HG03342 (cell line): Measurements from ENCODE around the gene SPIRE1.
"Not testable (repeated sequence)": the region's sequence is repeated elsewhere in the genome, so short reads cannot be mapped to it uniquely, and the experiment has no call there.

Experiments used
- ATAC-seq: cut with Tn5 transposase; IDR thresholded peaks from one replicate; pipeline ENCODE4 v1.9.1; 2021; ENCODE audit warnings: mild to moderate bottlenecking, moderate library complexity; ENCODE audit not compliant: unreplicated experiment

Gene SPIRE1

GRCh38 chr18:12423820-12424219 lies 234.1 kb downstream of the SPIRE1 start:
- ATAC-seq: no peak

- no peak for ATAC-seq
Measured at GRCh38 chr18:12423393-12423792, 234.5 kb downstream of the SPIRE1 start.

DNA sequence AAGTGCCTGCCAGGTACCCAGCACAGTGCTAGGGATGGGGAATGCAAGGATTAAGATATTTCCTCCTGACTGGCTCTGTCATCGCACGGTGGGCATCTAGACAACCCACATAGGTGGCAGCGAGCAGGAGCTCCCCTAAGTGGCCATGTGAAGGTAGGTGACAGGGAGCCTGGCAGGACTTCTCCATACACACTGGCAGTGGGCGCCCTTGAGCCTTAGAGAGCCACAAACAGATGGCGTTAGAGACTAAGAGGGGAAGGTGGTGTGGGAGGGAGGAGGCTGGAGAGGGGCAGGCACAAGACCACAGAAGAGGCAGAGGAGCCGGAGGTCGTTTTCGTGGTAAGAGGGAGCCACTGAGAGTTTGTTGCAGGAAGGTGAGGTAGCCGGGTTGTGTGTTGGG lies 235.0 kb downstream of the SPIRE1 start:
- ATAC-seq: no peak

DNA sequence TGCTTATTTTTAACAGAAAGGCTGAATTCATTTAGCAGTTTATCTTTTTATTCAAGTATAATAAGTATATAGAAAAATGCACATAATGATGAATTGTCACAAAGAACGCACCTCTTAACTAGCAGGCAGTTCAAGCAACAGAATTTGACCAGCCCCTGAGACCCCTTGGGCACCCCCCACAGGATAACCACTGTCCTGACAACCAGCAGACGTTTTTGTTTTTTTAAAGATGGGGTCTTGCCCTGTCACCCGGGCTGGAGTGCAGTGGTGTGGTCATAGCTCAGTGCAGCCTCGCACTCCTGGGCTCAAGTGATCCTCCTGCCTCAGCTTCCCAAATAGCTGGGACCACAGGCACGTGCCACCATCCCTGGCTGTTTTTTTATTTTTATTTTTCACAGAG lies 236.2 kb downstream of the SPIRE1 start:
- ATAC-seq: no peak

- ATAC-seq: no peak
Measured at GRCh38 chr18:12420821-12421421, 237.0 kb downstream of the SPIRE1 start.

DNA sequence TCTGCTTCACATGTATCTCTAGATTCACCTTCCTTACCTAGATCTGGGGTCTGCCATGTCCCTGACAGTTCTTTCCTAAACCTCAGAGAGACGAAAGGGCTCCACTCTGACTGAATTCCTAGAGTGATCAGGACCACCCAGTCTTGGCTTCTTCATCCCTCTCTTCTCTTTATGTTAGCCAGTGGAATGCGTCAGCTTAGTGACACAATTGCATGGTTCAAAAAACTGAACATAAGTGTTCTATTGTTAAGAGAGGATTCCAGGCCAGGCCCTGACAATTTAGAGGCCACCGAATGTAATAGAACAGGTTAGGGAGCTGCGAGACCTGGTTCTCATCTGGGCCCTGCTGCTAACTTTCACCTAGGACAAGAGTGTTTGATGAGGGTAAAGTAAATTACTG lies 240.2 kb downstream of the SPIRE1 start:
- no peak for ATAC-seq

DNA sequence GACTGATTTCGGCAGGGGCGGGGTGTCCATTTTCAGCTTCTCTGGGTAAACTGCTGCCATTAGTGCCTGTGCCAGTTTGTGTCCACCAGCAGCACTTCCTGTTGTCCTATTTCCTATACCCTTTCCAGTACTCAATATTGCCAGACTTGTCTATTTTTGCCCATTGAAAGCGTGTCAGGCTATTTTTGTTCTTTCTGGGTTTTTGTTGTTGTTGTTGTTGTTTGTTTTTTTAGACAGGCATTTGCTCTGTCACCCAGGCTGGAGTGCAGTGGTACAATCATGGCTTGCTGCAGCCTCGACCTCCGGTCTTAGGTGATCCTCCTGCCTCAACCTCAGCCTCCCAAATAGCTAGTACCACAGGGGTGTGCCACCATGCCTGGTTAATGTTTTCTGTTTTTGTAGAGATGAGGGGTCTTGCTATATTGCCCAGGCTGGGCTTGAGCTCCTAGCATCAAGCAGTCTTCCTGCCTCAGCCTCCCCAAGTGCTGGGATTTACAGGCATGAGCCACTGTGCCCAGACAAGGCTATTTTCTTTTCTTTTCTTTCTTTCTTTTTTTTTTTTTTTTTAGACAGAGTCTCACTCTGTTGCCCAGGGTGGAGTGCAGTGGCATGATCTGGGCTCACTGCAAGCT lies 241.7 kb downstream of the SPIRE1 start:
- ATAC-seq: no peak

GRCh38 chr18:12411456-12411855 lies 246.5 kb downstream of the SPIRE1 start:
- ATAC-seq: no peak

GRCh38 chr18:12410747-12411146 lies 247.2 kb downstream of the SPIRE1 start:
- ATAC-seq: not testable (repeated sequence)

DNA sequence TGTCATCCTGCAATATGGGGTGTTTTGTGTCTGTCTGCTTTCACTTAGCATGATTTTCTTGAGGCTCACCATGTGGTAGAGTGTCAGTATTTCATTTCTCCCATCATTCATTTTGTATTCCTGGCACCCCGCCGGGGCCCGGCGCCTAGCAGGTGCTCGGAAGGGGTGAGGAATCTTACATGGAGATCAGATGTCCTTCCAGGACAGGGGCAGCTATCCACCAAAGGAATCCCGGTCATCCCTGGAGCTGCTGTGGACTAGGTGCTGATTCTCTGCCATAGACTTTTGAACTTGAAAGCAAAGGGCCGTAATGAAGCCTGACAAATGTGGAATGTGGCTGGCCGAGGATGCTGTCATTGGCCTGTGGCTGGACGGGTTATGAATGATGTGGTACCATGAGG lies 247.8 kb downstream of the SPIRE1 start:
- ATAC-seq: no peak

DNA sequence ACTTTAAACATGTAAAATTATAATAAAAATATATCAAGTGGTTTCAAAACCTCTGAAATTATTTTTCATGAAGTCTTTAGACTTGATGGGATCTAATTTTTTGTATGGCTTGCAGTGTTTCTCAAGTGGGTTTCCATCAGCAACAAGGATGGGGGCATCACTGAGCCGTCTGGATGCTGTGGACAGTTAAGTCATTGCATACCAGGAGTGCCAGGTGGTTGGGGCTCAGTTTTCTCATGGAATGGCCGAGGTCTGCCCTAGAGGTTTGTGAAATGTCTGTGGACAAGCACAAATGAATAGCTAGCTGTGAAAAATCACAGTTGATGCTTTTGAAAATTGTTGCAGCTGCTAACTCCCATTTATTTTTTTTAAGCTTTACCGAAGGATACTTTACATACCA lies 248.4 kb downstream of the SPIRE1 start:
- no peak for ATAC-seq

- ATAC-seq: peak; percentile 5
Measured at GRCh38 chr18:12408247-12408869, 249.5 kb downstream of the SPIRE1 start.

DNA sequence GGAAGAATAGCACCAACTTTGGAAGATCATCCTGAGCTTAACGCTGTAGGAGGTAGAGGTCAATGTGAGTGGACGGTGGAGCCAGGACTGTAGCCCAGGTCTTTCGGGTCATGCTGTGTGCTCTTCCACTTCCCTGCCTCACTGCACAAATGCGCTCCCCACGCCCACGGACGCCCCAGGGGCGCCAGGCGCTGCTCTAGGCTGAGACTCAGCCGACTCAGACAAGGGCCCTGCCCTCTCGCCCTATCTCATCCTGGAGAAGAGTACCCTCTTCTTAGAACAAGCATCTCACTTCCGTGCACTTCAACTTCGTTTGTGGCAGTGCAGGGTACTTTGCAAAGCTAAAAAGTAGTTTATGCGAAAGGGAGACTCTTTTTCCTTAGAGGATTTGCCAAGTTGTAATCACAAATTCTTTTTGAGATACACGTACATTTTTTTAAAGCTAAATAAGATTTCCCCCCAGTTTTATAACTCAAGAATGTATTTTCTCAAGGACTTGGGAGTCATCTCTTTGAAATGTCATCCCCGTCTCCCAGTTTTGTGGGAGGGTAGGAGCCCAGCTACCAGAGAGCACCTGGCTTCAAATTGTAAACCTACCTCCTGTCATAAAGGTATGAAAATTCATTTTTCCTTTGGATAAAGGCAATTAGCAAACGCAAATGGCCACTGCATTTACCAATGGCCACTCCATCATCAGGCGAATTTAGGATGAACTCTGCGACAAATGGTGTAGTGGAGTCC lies 251.4 kb downstream of the SPIRE1 start:
- ATAC-seq: no peak

DNA sequence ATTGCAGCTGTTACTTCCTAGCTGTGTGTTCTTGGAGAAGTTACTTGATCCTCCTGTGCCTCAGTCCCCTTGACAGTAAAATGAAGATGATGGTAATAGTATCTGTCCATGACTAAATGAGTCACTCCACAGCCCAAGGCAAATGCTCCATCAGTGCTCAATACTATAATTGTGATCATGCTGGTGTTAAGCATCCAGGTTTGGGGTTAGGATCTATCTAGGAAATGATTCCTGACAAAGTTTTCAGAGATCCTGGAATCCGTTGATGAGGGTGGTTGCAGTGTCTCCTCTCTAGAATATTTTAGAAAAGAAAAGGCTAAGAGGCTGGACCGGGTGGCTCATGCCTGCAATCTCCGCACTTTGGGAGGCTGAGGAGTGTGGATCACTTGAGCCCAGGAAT lies 252.8 kb downstream of the SPIRE1 start:
- ATAC-seq: no peak

GRCh38 chr18:12403601-12404506 lies 254.1 kb downstream of the SPIRE1 start:
- no peak for ATAC-seq

- ATAC-seq: no peak
Measured at GRCh38 chr18:12401881-12402280, 256.0 kb downstream of the SPIRE1 start.

GRCh38 chr18:12399231-12399630 lies 258.7 kb downstream of the SPIRE1 start:
- ATAC-seq: no peak

- no peak for ATAC-seq
Measured at GRCh38 chr18:12398625-12399024, 259.3 kb downstream of the SPIRE1 start.

DNA sequence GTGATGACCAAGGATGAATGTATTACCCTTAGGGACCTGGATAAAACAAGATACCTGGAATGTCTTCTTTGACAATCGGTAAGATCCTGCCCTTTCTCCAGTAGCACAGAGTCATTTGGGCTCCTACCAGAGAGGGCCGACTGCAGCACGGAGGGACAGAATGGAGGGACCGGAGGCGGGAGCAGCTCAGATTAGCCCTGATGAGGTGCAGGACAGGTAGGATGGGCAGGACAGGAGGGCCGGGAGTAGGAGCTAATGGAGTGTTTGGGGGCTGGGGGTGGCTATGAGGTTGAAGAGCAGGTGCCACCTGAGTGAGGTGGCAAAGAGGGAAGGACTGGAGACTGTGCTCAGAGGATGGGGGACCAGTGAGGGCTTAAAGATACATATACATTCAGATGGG lies 260.1 kb downstream of the SPIRE1 start:
- ATAC-seq: no peak

DNA sequence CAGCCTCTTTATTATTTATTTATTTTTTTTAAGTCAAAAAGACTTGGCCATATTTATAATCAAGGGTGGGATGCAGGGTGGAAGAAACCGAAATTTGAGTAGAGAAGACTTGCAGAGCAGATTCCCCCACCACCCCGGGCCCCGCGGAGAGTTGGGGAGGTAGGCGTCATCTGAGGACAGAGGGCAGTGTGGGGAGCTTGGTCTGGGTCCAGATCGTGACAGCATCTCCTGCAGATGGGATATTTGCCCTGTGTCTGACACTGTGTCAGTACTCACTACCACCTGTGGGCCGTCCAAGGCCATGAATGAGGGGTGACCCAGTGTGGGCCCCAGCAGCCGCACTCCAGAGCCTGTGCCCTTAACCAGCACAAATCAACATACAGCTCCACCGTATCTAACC lies 260.7 kb downstream of the SPIRE1 start:
- ATAC-seq: no peak
